Retina (tissue), 1 donor: Measurements from ENCODE around the gene TMEM121.

Experiments
- DNase-seq: peaks from one replicate; pipeline ENCODE4 v3.0.0-alpha.2; 2016

The TMEM121 gene

DNA sequence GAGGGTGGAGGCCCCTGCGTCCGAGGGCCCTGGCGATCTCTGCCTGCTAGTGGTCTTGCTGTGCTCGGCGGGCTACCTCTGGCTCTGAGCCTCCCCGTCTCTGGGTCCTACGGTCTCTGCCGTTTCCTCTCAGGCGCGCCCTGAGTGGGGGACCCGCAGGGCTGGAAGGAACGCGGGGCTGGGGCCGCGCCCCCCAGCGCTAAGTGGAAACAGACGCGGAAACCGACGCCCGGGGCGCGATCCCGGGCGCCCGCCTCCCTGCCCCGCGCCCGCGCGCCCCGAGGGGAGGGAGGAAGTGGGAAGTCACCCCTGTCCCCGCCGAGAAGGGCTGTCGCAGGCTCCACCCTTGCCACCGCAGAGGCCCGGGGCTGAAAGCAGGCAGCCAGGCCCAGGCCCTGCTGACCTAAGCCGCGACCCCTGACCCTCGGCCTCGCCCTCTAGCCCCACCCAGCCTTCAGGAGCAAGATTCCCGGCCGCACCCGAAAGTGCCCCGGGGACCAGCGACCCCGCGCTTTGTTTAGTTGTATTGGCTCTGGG lies 38.9 kb upstream of the TMEM121 start:
- no peak for DNase-seq

DNA sequence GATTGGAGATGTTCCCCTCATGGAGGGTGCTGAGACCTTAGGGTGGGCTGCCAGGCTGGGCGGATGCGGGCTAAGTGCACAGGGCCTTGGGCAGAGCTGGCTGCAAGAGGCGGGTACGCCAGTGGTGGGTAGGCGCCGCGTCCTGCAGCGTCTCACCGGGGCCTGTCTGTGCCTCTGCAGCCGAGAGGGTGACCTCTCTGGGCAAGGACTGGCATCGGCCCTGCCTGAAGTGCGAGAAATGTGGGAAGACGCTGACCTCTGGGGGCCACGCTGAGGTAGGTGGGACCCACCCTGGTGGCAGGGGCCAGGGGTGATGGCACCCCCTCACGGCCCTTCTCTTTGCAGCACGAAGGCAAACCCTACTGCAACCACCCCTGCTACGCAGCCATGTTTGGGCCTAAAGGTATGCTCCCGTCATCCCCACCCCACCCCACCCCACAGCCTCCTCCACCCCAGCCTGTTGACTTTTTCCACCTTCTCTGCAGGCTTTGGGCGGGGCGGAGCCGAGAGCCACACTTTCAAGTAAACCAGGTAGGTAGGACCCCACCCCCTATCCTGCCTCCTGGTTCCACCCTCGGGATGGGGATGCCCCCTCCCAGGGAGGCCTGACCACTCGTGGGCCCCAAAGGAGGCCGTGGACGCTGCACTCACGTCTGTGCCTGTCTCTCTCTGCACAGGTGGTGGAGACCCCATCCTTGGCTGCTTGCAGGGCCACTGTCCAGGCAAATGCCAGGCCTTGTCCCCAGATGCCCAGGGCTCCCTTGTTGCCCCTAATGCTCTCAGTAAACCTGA lies 38.2 kb upstream of the TMEM121 start:
- DNase-seq = no peak

DNA sequence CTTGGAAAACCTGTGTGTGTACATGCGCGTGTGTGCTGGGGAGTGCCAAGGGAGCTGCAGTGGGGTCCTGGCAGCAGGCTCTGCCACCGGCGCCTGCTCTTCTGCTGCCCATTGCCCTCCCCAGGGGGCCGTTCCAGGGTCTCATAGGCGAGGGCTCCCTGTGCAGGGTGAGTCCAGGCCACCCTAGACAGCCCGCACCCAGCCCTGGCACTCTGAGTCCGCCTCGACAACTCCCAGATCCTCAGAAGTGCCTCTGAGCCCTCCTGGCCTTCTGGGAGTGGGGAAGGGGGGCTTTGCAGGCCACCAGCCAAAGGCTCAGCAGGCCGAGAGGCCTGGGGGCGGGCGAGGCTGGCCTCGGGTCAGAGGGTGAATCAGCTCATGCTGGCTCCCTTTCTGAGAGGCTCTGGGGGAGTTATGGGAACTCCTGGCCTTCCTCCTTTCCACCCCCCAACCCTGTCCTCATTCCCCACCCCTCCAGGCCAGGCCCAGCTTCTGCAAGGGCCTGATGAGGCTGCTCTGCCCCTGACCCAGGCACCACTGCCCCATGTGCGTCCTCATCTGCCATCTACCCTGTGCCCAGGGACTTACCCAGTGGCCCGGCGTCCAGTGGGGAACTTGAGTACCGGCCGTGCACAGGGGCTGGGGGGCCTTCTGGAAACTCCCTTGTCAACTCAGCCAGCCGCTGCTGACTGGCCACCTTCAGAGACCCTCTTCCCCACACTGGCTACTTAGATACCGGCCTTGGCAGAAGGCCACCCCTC lies 37.4 kb upstream of the TMEM121 start:
- DNase-seq = no peak

DNA sequence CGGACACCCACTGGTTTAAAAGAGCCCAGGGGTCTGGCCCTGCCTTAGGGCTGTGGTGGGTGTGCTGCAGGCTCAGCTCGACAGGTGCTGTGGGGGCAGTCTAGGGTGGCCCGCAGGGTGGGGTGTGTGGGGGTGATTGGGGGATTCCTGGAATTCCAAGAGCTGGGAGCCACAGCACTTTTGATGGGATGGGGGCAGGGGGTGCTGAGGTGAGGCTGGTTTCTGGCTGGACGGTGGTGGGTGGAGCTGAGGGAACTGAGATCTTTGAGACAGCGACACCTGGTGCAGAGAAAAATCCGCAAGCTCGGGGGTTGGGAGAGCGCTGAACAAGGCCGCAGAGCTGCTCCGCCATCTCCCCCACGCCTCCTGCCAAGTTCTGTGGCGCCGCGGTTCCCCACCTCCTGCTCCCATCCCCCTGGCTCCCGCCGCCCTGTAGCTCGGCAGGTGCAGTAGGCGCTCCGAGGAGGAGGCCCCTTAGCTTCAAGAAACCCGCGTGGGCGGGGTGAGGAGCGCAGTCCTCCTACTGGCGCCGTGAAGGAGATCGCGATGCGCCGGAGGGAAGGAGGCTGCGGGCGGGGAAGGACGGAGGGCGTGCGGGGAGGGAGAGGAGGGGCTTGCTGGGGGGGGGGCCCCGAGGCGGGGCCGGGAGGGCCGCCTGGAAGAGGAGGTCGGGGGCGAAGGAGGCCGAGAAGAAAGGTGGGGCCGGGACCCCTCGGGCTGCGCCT lies 36.7 kb upstream of the TMEM121 start:
- peak; percentile 91 for DNase-seq

DNA sequence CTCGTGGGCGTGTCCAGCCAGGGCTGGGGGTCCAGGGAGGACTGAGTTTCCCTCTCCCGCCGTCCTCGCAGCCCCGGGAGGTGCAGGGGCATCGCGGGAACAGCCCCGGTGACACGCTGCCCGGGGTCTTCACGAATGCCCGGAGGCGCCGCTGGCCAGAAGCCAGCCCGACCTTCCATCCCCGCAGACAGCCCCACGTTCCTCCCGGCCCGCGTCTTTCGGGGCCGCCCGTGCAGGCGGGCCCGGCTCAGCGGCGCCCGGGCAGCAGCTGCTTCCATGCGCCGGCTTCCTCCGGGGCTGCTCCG lies 36.2 kb upstream of the TMEM121 start:
- DNase-seq = no peak

DNA sequence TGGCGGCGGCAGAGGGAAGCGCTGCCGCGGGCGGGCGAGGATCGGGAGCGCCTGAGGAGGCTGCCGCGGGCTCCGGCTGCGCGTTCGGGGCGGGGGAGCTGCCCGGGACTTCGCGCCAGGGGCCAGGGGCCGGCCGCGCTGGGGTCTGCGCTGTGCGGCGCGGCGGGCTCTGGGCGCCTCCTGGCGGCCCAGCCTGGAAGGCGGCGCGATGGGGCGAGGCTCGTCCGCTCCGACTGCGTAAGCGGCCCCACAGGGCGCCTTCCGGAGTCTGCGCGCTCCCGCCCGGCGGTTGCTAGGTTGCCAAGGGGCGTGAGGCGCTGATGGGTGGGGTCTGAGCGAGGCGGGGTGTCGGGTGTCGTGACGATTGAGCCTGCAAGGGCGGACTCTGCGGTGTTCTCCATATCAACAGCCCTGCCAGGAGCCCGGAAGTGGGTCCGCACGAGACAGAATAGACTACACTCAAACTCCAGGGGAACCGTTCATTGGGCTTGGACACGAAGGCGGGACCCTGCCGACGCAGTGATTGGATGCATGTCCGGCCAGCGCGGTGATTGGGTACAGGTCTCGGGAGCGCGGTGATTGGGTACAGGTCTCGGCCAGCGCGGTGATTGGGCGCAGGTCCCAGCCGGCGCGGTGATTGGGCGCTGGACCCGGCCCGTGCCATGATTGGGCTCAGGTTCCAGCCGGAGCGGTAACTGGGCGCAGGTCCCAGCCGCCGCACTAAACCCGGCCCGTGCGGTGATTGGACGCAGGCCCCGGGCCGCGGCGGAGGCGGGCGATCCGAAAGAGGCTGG lies 35.6 kb upstream of the TMEM121 start, which contains the start of gene TEDC1:
TSS of gene TEDC1 (plus strand) at position 675 of the 794 bp plus-strand sequence. CDS start 130 bp downstream, outside the sequence.
- DNase-seq = peak; percentile 99

DNA sequence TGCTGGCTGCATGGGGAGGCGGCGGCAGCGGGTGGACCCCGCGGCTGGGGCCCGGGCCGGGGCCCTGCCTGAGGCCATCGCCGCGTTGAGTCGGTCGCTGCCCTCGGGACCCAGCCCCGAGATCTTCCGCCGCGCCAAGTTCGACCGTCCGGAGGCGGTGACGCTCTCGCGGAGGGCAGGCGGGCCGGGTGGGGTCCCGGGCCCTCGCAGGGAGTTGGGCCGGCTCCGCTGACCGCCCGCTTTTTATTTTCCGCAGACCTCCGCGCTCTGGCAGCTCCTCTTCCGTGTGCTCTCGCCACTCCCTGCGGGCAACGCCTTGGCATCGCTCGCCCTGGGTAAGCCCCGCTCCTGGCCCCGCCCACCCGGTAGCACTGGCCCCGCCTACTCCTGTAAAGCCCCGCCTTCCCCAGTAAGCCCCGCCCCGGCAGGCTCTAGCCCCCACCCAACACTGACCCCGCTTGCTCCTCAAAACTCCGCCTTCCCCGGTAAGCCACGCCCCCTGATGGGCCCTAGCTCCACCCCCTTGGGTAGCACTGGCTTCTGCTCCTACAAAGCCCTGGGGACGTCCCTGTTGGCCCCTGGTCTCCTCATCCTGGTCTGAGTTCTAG lies 34.9 kb upstream of the TMEM121 start:
- DNase-seq = no peak

DNA sequence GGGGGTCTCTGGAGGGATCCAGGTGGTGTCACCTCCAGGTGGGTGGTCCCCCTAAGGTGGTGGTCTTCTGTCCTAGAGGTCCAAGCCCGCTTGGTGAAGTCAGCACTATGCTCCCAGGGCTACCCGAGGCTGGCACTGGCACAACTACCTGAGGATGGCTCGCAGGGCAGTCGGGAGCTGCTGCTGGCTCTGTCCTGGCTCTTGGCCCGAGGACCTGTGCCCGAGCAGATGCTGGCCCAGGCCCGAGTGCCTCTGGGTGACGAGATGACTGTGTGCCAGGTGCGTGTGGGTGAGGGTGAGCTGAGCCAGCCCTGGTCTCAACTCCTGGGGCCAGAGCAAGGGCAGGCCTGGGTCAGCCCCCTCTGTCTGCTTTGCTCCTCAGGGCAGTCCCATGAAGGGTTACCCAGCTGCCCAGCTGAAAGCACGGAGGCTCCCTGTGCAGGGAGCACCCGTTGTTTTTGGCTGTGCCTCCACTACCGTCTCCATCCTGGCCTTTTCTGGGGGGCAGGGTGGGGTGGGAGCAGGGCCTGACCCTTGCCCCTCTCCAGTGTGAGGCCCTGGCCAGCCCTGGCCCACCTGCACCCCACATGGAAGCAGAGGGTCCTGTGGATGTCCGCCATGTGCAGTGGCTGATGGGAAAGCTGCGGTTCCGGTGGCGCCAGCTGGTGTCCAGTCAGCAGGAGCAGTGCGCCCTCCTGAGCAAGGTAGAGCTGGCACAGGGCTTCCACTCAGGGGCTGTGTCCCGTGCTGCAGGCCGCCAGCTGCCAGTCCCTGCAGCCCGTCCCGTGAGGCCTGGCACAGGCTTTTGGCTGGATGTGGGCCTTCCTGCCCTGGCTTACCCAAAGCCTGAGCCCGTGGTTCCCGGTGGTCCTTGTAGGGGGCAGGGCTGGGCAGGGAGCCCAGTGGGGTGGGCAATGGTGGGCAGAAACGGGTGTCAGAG lies 34.1 kb upstream of the TMEM121 start:
- DNase-seq = no peak

DNA sequence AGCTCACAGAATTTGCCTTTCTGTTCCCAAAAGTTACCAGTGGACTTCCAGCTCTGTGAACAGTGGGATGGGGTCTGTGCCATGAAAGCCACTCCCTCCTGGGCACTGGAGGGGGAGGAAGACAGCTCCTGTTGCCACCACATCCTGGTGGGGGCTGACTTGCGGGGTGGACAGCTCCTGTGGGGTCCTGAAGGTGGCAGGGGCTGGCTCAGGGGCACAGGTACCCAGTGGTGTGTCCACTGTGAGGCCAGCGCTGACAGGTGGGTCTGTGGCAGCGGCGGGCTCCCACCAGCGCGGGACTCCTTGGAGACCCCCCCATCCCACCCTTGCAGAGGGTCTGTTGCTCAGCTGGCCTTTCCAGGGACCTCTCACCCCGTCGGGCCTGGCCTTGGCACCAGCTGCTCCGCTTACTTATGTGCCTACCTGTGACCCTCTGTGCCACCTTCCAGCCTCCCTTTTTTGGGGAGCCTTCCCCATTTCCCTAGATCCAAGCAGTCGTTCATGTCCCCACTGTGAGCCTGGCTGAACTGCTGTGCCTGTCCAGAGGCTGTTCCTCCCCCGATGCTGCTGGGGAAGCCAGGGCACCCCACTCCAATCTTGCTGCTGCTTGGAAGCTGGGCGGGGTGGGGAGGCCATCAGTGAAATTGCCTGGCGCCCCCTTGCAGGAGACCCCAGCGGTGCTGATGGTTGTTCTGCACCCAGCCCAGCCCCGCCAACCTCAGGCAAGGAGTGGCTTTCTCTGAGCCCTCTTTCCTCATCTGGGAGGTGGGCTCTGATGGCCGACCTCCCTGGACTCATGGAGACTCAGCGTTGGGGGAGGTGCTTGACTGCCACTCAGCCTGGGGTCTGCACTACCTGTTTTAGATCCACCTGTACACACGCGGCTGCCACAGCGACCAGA lies 33.2 kb upstream of the TMEM121 start:
- no peak for DNase-seq

DNA sequence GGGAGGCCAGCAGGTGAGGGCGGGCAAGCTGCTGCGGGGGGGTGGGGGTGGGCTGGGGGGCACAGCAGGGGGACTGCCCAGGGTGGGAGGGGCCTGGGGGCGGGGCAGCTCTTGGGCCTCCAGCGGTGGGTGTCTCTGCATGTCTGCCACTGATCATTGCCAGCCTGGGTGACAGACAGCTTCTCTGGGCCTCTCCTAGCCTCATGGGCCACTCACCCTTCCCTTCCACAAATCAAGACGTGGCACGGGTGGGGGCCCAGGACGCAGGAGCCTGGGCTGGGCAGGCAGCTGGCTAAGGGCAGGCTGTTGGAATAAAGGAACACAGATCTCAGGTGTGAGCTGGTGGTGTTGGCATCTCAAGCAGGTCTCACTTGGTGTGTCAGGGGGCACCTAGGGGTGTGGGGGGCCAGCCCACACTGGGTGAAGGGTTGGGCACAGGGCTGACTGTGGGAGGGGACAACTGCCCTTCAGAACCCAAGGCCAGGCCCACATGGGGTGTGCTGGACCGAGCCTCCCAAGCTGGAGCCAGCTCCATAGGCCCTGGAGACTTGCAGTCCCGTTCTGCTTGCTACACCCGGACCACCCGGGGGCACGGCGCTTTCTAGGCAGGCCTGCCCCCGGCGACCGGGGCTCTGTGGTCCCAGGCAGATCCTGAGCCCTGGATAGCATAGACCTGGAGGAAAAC lies 32.3 kb upstream of the TMEM121 start:
- DNase-seq = no peak

DNA sequence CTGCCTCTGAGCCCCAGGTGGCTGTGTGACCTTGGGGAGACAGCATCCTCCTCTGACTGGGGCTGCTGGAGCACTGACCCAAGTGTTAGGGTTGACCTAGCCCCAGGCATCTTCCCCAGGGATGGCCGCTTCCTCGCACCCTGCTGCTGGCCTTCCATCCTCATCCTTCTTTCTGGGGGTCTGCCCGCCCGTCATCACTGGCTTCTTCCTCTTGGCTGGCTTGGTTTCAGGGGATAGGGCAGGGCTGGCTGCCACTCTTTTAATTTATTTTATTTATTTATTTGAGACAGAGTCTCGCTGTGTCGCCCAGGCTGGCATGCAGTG lies 31.8 kb upstream of the TMEM121 start:
- DNase-seq = no peak

DNA sequence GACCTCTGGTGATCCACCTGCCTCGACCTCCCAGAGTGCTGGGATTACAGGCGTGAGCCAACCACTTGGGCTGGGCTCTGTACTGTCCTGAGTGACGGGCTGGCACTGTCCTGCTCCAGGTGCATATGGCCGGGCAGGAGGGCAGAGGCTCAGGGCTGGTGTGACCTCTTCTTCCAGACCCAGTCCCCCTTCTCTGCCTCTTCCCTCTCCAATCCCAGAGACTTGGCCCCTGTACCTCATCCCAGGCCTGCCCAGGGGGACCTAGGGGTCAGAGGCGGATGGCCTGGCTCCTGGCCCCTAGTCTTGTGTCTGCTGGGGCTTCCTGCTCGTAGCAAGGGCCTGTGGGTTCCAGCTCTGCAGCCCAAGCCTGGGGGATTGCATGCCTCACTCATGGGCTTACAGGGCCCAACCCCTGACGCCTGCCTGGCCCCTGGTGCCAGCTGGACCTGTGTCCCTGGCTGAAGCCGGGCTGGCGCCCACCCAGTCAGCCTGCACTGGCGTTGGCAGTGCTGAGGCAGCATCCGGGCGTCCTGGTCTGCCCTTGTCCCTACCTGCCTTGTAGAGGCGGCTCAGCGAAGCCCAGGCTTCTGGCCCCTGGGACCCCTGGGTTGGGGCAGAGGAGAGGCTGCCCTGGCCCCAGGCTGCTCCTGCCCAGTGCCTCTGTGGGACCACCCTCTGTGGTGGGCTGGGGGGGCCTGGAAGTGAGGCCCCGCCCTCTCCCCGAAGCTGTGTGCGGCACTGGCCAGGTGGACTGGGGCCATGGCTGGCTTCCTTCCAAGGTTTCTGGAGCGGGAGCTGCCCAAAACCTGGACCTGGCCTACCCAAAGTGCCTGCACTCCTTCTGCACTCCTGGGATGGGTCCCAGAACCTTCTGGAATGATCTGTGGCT lies 31.0 kb upstream of the TMEM121 start:
- DNase-seq = no peak

DNA sequence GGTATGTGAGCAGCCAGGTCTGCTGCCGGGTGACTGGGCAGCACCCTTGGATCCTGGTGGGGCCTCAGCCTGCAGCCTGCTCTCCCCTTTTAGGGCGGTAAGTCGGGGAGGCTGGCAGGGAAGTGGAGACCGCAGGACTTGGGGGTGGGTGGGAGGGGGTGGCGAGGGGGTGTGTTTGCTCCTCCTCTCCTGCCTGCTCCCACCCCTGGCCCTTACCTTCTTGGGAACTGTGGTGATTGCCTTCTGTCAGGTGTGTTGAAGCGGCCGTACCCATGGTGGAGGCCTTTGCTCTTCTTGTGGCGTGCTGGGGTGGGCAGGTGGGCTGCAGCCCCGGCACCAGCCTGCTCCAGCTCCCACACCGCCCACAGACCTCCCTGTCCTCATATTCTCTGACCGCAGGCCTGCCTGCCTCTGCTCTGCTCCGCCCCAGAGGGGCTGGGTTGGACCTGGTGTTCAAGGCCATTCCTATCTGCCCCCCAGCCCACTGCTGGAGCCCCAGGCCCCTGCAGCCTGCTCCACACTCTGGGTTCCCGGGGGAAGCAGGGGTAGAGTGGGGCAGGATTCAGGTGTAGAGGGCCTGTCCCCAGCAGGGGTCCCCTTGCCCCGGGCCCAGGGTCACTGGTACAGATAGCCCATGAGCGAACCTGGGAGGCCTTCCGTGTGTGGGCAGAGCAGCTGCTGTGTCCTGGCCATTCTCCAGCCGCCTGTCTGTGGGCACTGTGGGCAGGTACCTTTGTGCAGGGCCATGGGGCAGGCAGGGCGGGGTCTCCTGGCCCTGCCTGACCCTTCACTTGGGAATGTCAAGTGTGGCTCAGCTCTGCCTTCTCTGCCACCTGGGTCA lies 30.2 kb upstream of the TMEM121 start:
- no peak for DNase-seq

DNA sequence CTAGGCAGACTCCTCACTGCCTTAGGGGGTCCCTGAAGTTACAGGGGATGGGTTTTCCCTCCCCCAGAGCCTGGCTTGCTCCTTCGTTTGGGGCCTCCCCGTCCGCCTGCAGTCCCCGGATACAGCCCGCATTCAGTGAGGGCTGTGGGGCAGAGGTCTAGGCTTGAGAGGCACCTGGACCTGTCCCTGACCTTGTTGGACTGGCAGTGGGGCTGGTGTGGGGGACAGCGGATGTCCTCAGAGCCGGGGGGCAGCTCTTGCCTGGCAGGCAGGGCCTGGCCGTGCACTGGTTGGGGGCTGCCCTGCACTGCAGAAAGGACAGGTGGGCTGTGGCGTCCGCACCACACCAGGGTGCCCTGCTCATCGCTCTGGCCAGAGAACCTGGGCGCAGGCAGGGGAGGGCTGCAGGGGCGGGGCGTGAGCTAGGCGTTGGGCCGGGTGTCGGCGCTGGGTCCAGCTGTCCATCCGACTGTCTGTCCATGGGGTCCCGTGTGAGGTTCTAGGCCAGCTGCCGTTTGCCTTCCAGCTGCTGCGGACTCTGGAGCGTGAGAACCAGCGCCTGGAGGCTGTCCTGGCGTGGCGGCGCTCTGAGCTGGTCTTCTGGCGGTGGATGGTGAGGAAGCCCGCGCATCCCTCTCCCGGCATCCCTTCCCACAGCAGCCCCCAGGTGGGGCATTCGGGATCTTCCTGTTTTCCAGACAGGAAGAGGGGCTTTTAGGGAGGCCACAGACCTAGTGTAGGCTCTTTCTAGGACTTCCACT lies 29.4 kb upstream of the TMEM121 start:
- DNase-seq = no peak

DNA sequence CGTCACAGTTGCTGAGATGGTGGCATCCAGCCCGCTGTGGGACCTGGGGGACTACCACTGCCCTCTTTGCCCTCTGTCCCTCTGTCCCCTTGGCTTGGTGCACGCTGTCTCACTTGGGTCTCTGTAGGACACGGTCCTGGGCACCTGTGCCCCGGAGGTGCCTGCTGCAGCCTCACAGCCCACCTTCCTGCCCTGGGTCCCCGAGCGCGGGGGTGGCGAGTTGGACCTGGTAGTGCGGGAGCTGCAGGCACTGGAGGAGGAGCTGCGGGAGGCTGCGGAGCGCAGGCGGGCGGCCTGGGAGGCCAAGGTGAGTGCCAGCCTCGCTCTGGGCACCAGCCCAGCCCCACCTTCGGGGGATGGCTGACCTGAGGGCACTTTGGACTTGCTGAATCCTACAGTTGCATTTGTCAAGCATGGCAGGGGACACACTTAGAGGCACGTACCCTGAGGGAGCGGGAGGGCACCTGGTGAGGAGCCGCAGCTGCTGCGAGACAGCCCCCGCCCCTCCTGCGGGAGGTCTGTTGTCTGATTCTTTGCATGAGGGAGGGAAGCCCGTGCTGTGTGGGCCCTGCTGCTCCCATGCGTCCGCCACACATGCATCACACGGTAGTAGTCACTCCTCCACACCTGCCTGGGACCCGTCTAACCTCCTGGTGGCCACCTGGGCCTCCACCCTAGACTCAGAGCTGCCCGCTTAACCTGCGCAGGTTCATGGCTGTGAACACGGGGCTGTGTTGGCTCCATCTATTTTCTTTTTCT lies 28.5 kb upstream of the TMEM121 start:
- DNase-seq = no peak
